WTC11 (cell line): Measurements from ENCODE around the gene FSTL4. TPM values are rescaled to one million over a fixed set of nuclear protein-coding genes. Genes with fewer than 3 reads are reported as not detected.

Source experiments
- ATAC-seq: fragments of 200-7000 bp; cut with Tn5 transposase; 2 replicates; pipeline ENCODE4 v1.10.0; 2021; ENCODE audit warnings: mild to moderate bottlenecking, moderate library complexity
- CTCF ChIA-PET: fragments of 300-600 bp; sonication (Branson Sonifier 250); formaldehyde crosslinking; loops from one replicate; lab custom pipeline; 2021; ENCODE audit warnings: antibody characterized with exemption; lab: Charles Lee
- POLR2A ChIA-PET: fragments of 350-600 bp; sonication (Branson Sonifier 250); formaldehyde crosslinking; loops from one replicate; lab custom pipeline; 2021; ENCODE audit warnings: antibody characterized with exemption; lab: Charles Lee
- DNase-seq: peaks from one replicate; pipeline ENCODE4 v3.0.0; 2021; ENCODE audit warnings: low spot score
- H3K27ac Mint-ChIP-seq: 2 replicates; pipeline ENCODE4 v1.8.0; 2021; ENCODE audit warnings: mixed read lengths
- H3K27me3 Mint-ChIP-seq: 2 replicates; pipeline ENCODE4 v1.8.0; 2021; ENCODE audit warnings: low read depth, mild to moderate bottlenecking, moderate library complexity, mixed read lengths
- H3K36me3 Mint-ChIP-seq: 2 replicates; pipeline ENCODE4 v1.8.0; 2021; ENCODE audit warnings: mixed read lengths
- H3K4me1 Mint-ChIP-seq: 2 replicates; pipeline ENCODE4 v1.8.0; 2022; ENCODE audit warnings: mixed read lengths
- H3K4me3 Mint-ChIP-seq: 2 replicates; pipeline ENCODE4 v1.8.0; 2021; ENCODE audit warnings: mild to moderate bottlenecking, moderate library complexity, mixed read lengths
- H3K9me3 Mint-ChIP-seq: 2 replicates; pipeline ENCODE4 v1.8.0; 2021; ENCODE audit warnings: mixed read lengths
- ATF1 ChIP-seq: sonication (generic); formaldehyde crosslinking; IDR thresholded peaks from 2 replicates; pipeline ENCODE4 v1.8.1; 2023; ENCODE audit warnings: mild to moderate bottlenecking, moderate library complexity, missing genetic modification reagents
- CBFB ChIP-seq: sonication (generic); formaldehyde crosslinking; IDR thresholded peaks from 2 replicates; pipeline ENCODE4 v1.8.1; 2022; ENCODE audit warnings: mild to moderate bottlenecking, low read depth, missing genetic modification reagents
- FOXP4 ChIP-seq: sonication (generic); formaldehyde crosslinking; IDR thresholded peaks from 2 replicates; pipeline ENCODE4 v1.8.0; 2022; ENCODE audit warnings: mild to moderate bottlenecking, missing genetic modification reagents
- GABPB1 ChIP-seq: sonication (generic); formaldehyde crosslinking; IDR thresholded peaks from 2 replicates; pipeline ENCODE4 v1.8.1; 2023; ENCODE audit warnings: mild to moderate bottlenecking, missing genetic modification reagents
- GRHL2 ChIP-seq: fragments of 250-450 bp; sonication (Bioruptor Pico); IDR thresholded peaks from 2 replicates; pipeline ENCODE4 v1.8.0; 2022; ENCODE audit warnings: mild to moderate bottlenecking, moderate library complexity; ENCODE audit not compliant: insufficient replicate concordance, severe bottlenecking
- GTF2I ChIP-seq: fragments of 250-450 bp; sonication (Bioruptor Pico); conservative IDR thresholded peaks from 2 replicates; pipeline ENCODE4 v1.4.0; 2021; ENCODE audit warnings: mild to moderate bottlenecking
- HMGA2 ChIP-seq: fragments of 250-450 bp; sonication (Bioruptor Pico); IDR thresholded peaks from 2 replicates; pipeline ENCODE4 v1.4.0; 2021; ENCODE audit warnings: mild to moderate bottlenecking, moderate library complexity
- IRF1 ChIP-seq: sonication (generic); formaldehyde crosslinking; IDR thresholded peaks from 2 replicates; pipeline ENCODE4 v1.8.0; 2023; ENCODE audit warnings: missing genetic modification reagents
- JAZF1 ChIP-seq: fragments of 250-450 bp; sonication (Bioruptor Pico); IDR thresholded peaks from 2 replicates; pipeline ENCODE4 v1.9.0; 2021; ENCODE audit warnings: moderate library complexity, mild to moderate bottlenecking, inconsistent platforms
- JUN ChIP-seq: sonication (generic); formaldehyde crosslinking; IDR thresholded peaks from 2 replicates; pipeline ENCODE4 v1.8.0; 2023; ENCODE audit warnings: mild to moderate bottlenecking, missing genetic modification reagents
- MAX ChIP-seq: sonication (generic); formaldehyde crosslinking; IDR thresholded peaks from 2 replicates; pipeline ENCODE4 v1.8.0; 2022; ENCODE audit warnings: mild to moderate bottlenecking, missing genetic modification reagents
- NFATC4 ChIP-seq: fragments of 250-450 bp; sonication (Bioruptor Pico); IDR thresholded peaks from 2 replicates; pipeline ENCODE4 v1.9.0; 2021; ENCODE audit warnings: mild to moderate bottlenecking
- NR2C2 ChIP-seq: sonication (generic); formaldehyde crosslinking; IDR thresholded peaks from 2 replicates; pipeline ENCODE4 v1.8.0; 2022; ENCODE audit warnings: mild to moderate bottlenecking, missing genetic modification reagents
- NR3C1 ChIP-seq: sonication (generic); formaldehyde crosslinking; conservative IDR thresholded peaks from 2 replicates; pipeline ENCODE4 v1.8.1; 2023; ENCODE audit warnings: low read depth, mild to moderate bottlenecking, missing genetic modification reagents
- PREB ChIP-seq: sonication (generic); formaldehyde crosslinking; IDR thresholded peaks from 2 replicates; pipeline ENCODE4 v1.8.1; 2022; ENCODE audit warnings: mild to moderate bottlenecking, missing genetic modification reagents, moderate library complexity, borderline replicate concordance
- PRRX2 ChIP-seq: fragments of 250-450 bp; sonication (Bioruptor Pico); IDR thresholded peaks from 2 replicates; pipeline ENCODE4 v1.8.0; 2021; ENCODE audit warnings: mild to moderate bottlenecking
- RELA ChIP-seq: sonication (generic); formaldehyde crosslinking; IDR thresholded peaks from 2 replicates; pipeline ENCODE4 v1.8.1; 2022; ENCODE audit warnings: missing genetic modification reagents, mild to moderate bottlenecking, borderline replicate concordance
- STAT6 ChIP-seq: sonication (generic); formaldehyde crosslinking; conservative IDR thresholded peaks from 2 replicates; pipeline ENCODE4 v1.8.1; 2023; ENCODE audit warnings: mild to moderate bottlenecking, low read depth, missing genetic modification reagents, moderate library complexity
- TCF7 ChIP-seq: sonication (generic); formaldehyde crosslinking; IDR thresholded peaks from 2 replicates; pipeline ENCODE4 v1.8.0; 2022; ENCODE audit warnings: mild to moderate bottlenecking, low read depth, missing genetic modification reagents, moderate library complexity
- ZBTB21 ChIP-seq: sonication (generic); formaldehyde crosslinking; IDR thresholded peaks from 2 replicates; pipeline ENCODE4 v1.8.1; 2023; ENCODE audit warnings: mild to moderate bottlenecking, missing genetic modification reagents, borderline replicate concordance
- ZNF121 ChIP-seq: sonication (generic); formaldehyde crosslinking; IDR thresholded peaks from 2 replicates; pipeline ENCODE4 v1.8.0; 2023; ENCODE audit warnings: missing genetic modification reagents
- ZNF219 ChIP-seq: sonication (generic); formaldehyde crosslinking; IDR thresholded peaks from 2 replicates; pipeline ENCODE4 v1.8.0; 2023; ENCODE audit warnings: missing genetic modification reagents, mild to moderate bottlenecking, borderline replicate concordance
- ZNF396 ChIP-seq: fragments of 250-450 bp; sonication (Bioruptor Pico); IDR thresholded peaks from 2 replicates; pipeline ENCODE4 v1.8.0; 2021; ENCODE audit warnings: mild to moderate bottlenecking, moderate library complexity, borderline replicate concordance
- ZNF416 ChIP-seq: fragments of 250-450 bp; sonication (Bioruptor Pico); IDR thresholded peaks from 2 replicates; pipeline ENCODE4 v1.9.0; 2021; ENCODE audit warnings: mild to moderate bottlenecking, inconsistent platforms
- total RNA-seq: library from RNA; stranded (reverse); gene quantifications from 3 replicates; pipeline ENCODE4 v1.2.3, GENCODE V29; 2021

FSTL4 gene
- total RNA-seq, 1 experiment from 2014 or later = 6.1 TPM

- DNase-seq = no peak
- no peak for ATAC-seq
- no peak overlapping the region for H3K4me3 Mint-ChIP-seq
- no peak overlapping the region for H3K27ac Mint-ChIP-seq
- POLR2A ChIA-PET = no interaction called here
- peaks cover 23% of the 10 kb centered on the region for H3K4me1 Mint-ChIP-seq
- TF ChIP-seq PRRX2 (CRISPR knock-in tag) (no peak), ZBTB21 (CRISPR knock-in tag) (no peak)
- peaks cover 5% of the 10 kb centered on the region for H3K9me3 Mint-ChIP-seq
- CTCF ChIA-PET = interaction anchor here (1.0 kb wide), 1 partner anchor 160 kb away, joined by 3 read pairs; no protein-coding TSS in a partner anchor
- H3K27me3 Mint-ChIP-seq = peaks cover 43% of the 10 kb centered on the region
- H3K36me3 Mint-ChIP-seq = peaks cover 4% of the 10 kb centered on the region; the same call in 1 of the 2 replicates
These were observed 31.7 kb downstream of the FSTL4 start for GRCh38 chr5:133580618-133581017.

- ATAC-seq (no peak), DNase-seq (no peak)
- TF ChIP-seq JAZF1 (no peak), HMGA2 (CRISPR knock-in tag) (no peak), PREB (CRISPR knock-in tag) (no peak), ZNF416 (no peak), NFATC4 (no peak), GTF2I (CRISPR knock-in tag) (no peak), IRF1 (CRISPR knock-in tag) (no peak), RELA (CRISPR knock-in tag) (no peak), STAT6 (CRISPR knock-in tag) (no peak)
- Mint-ChIP-seq H3K27me3 (peaks cover 43% of the 10 kb centered on the region), H3K9me3 (peaks cover 5% of the 10 kb centered on the region), H3K4me1 (peaks cover 23% of the 10 kb centered on the region), H3K27ac (no peak overlapping the region), H3K36me3 (peaks cover 4% of the 10 kb centered on the region; the same call in 1 of the 2 replicates), H3K4me3 (no peak overlapping the region)
- CTCF ChIA-PET = no interaction called here
- POLR2A ChIA-PET = no interaction called here
These were observed 32.6 kb downstream of the FSTL4 start for GRCh38 chr5:133579766-133580165.

- H3K9me3 Mint-ChIP-seq = peaks cover 19% of the 10 kb centered on the region
- no peak overlapping the region for H3K27ac Mint-ChIP-seq
- H3K27me3 Mint-ChIP-seq = no peaks in the 10 kb centered on the region; the same call in 1 of the 2 replicates
- ChIA-PET CTCF (interaction anchor here (1.5 kb wide), 1 partner anchor 148 kb away, joined by 6 read pairs; no protein-coding TSS in a partner anchor), POLR2A (no interaction called here)
- no peaks in the 10 kb centered on the region for H3K36me3 Mint-ChIP-seq
- DNase-seq (no peak), ATAC-seq (no peak)
- peaks cover 6% of the 10 kb centered on the region for H3K4me1 Mint-ChIP-seq
- no peak overlapping the region for H3K4me3 Mint-ChIP-seq
- TF ChIP-seq ZNF396 (no peak), GABPB1 (CRISPR knock-in tag) (no peak), FOXP4 (CRISPR knock-in tag) (no peak), NR3C1 (CRISPR knock-in tag) (no peak), TCF7 (CRISPR knock-in tag) (no peak), CBFB (no peak), GRHL2 (no peak), NR2C2 (CRISPR knock-in tag) (no peak), IRF1 (CRISPR knock-in tag) (no peak), PREB (CRISPR knock-in tag) (no peak), JUN (CRISPR knock-in tag) (no peak), MAX (CRISPR knock-in tag) (no peak), ZNF121 (CRISPR knock-in tag) (no peak), ATF1 (CRISPR knock-in tag) (no peak), ZNF219 (CRISPR knock-in tag) (no peak)
These were observed 43.0 kb downstream of the FSTL4 start for GRCh38 chr5:133569347-133569746.
